Mesendoderm (in vitro differentiated cells): ENCODE measurements around the gene IFI30. TPM values are rescaled to one million over a fixed set of nuclear protein-coding genes. Genes with fewer than 3 reads are reported as not detected.

Experiments used
- DNase-seq: peaks from one replicate; pipeline ENCODE4 v3.0.0; 2013
- H2AK5ac ChIP-seq: 2 replicates; pipeline ENCODE4 v1.6.1; 2013; ENCODE audit warnings: low read length, inconsistent platforms
- H2BK120ac ChIP-seq: 2 replicates; pipeline ENCODE4 v1.6.1; 2013; ENCODE audit warnings: low read depth, mild to moderate bottlenecking, low read length, moderate library complexity, mixed read lengths
- H2BK15ac ChIP-seq: replicated peaks from 2 replicates; pipeline ENCODE4 v1.6.1; 2013; ENCODE audit warnings: low read depth, mild to moderate bottlenecking, moderate library complexity
- H2BK5ac ChIP-seq: 2 replicates; pipeline ENCODE4 v1.6.1; 2013; ENCODE audit warnings: low read length, inconsistent platforms
- H3K18ac ChIP-seq: 2 replicates; pipeline ENCODE4 v1.6.1; 2013; ENCODE audit warnings: mild to moderate bottlenecking, low read length, mixed read lengths
- H3K23ac ChIP-seq: one replicate; pipeline ENCODE4 v1.6.1; 2013; ENCODE audit warnings: low read length
- H3K27ac ChIP-seq: 2 replicates; pipeline ENCODE4 v1.5.1; 2013; ENCODE audit warnings: low read depth, mild to moderate bottlenecking, inconsistent platforms, low read length, moderate library complexity
- H3K27me3 ChIP-seq: 2 replicates; pipeline ENCODE4 v1.6.1; 2013; ENCODE audit warnings: low read length, control low read depth, mild to moderate bottlenecking, inconsistent platforms; ENCODE audit not compliant: insufficient read depth, poor library complexity
- H3K36me3 ChIP-seq: 2 replicates; pipeline ENCODE4 v1.6.1; 2013; ENCODE audit warnings: low read length, inconsistent platforms; ENCODE audit not compliant: control insufficient read depth, insufficient read depth
- H3K4ac ChIP-seq: one replicate; pipeline ENCODE4 v1.6.1; 2013; ENCODE audit warnings: low read depth, mild to moderate bottlenecking, low read length, moderate library complexity
- H3K4me1 ChIP-seq: 2 replicates; pipeline ENCODE4 v1.6.1; 2013; ENCODE audit warnings: low read depth, low read length, inconsistent platforms; ENCODE audit not compliant: control insufficient read depth
- H3K4me2 ChIP-seq: 2 replicates; pipeline ENCODE4 v1.6.1; 2013; ENCODE audit warnings: low read length
- H3K4me3 ChIP-seq: 2 replicates; pipeline ENCODE4 v1.5.1; 2013; ENCODE audit warnings: mild to moderate bottlenecking, low read length
- H3K56ac ChIP-seq: one replicate; pipeline ENCODE4 v1.6.1; 2013; ENCODE audit warnings: low read length
- H3K79me1 ChIP-seq: 2 replicates; pipeline ENCODE4 v1.6.1; 2013; ENCODE audit warnings: low read length, inconsistent platforms
- H3K79me2 ChIP-seq: 2 replicates; pipeline ENCODE4 v1.6.1; 2013; ENCODE audit warnings: mild to moderate bottlenecking, low read length; ENCODE audit not compliant: control insufficient read depth, insufficient read depth
- H3K9ac ChIP-seq: 2 replicates; pipeline ENCODE4 v1.6.1; 2013; ENCODE audit warnings: low read length, inconsistent platforms
- H4K5ac ChIP-seq: one replicate; pipeline ENCODE4 v1.6.1; 2013; ENCODE audit warnings: low read length
- H4K8ac ChIP-seq: one replicate; pipeline ENCODE4 v1.6.1; 2013; ENCODE audit warnings: low read depth, mild to moderate bottlenecking, control low read depth, low read length, moderate library complexity
- WGBS: extraction: QIAGEN DNeasy Blood & Tissue Kit; methylation state at CpG from one replicate; pipeline ENCODE4 v1.1.7; 2013; ENCODE audit warnings: low lambda C conversion rate, missing lambda C conversion rate; ENCODE audit not compliant: insufficient coverage; ENCODE audit errors: extremely low coverage; 5-methylcytosine and 5-hydroxymethylcytosine counted together
- small RNA-seq: library from polyadenylated mRNA; stranded (forward); fragments of <200 nt; extraction: miRNeasy Mini kit (QIAGEN cat#:217004); gene quantifications from one replicate; pipeline ENCODE3, GENCODE V24; 2013; ENCODE audit not compliant: insufficient read depth

The IFI30 gene

GRCh38 chr19:18225355-18225701, 51.7 kb downstream of the IFI30 start:
- Histone ChIP-seq H3K36me3 (no peaks in the 10 kb centered on the region), H3K4me3 (no peak overlapping the region), H3K27me3 (peaks cover 6% of the 10 kb centered on the region), H2AK5ac (no peak overlapping the region), H2BK120ac (no peak overlapping the region), H3K56ac (peak overlapping the region; percentile 75), H3K4me2 (no peak overlapping the region), H3K79me1 (no peaks in the 10 kb centered on the region), H3K23ac (no peak overlapping the region), H3K27ac (no peak overlapping the region), H4K8ac (no peak overlapping the region), H3K4ac (no peak overlapping the region), H3K18ac (no peak overlapping the region), H2BK5ac (no peak overlapping the region), H3K4me1 (no peaks in the 10 kb centered on the region), H3K79me2 (no peaks in the 10 kb centered on the region), H2BK15ac (no peak overlapping the region), H4K5ac (no peak overlapping the region), H3K9ac (peak overlapping the region; percentile 18)
- WGBS, result no CpG with 5 or more reads among the region's 16 CpGs
- DNase-seq, result no peak

DNA sequence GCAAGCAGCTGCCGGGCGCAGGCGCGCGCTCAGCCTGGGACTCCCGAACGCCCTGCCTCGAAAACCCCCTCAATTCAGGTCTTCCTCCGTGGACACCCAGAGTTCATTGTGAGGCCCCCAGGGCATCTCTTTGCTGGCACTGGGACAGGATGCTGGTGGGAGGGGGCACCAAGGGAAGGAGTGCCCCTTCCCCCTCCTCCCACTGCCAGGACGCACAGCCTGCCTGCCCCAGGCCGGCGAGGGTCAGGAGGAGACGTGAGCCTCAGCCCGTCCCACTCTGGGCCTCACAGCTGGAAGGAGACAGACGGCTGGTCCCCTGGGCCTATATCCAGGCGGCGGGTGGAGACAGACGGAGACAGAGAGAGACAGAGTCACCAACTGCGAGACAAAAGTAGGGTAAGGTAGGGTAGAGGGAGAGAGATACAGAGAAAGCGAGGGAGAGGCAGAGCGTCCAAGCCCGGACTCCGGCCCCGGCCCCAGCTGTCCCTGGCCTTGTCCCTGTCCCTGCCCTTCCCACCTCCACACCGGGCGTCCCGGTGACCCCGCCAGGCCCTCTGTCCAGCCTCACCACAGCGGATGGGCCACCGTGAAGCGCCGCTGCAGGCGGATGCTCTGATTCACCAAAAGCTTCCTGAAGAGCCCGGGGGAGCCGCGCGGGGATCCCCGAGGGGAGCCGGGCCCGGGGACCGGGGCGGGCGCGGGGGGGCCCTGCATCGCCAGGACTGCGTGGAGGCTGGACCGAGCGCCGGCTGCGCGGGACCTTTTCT, 52.3 kb downstream of the IFI30 start, which contains the start of gene PDE4C:
Gene PDE4C (minus strand): TSS at position 737 of the 767 bp plus-strand sequence. CDS start 23 bp downstream, at position 714.
- no peak within 1 kb of the TSS for H2AK5ac ChIP-seq
- no peak within 1 kb of the TSS for H3K4me3 ChIP-seq
- H2BK120ac ChIP-seq, result no peak within 1 kb of the TSS
- no peak within 1 kb of the TSS for H3K4ac ChIP-seq
- no peak within 1 kb of the TSS for H3K23ac ChIP-seq
- no peaks in the 10 kb centered on the region for H3K36me3 ChIP-seq
- no peak within 1 kb of the TSS for H2BK15ac ChIP-seq
- H3K4me1 ChIP-seq, result no peaks in the 10 kb centered on the region
- peak within 1 kb of the TSS; percentile 75 for H3K56ac ChIP-seq
- no peak within 1 kb of the TSS for H2BK5ac ChIP-seq
- H3K4me2 ChIP-seq, result no peak within 1 kb of the TSS
- no peak within 1 kb of the TSS for H4K5ac ChIP-seq
- no peaks in the 10 kb centered on the region for H3K79me1 ChIP-seq
- no peak within 1 kb of the TSS for H3K18ac ChIP-seq
- no CpG with 5 or more reads among the region's 51 CpGs for WGBS
- H3K9ac ChIP-seq, result peak within 1 kb of the TSS; percentile 30
- peaks cover 6% of the 10 kb centered on the region for H3K27me3 ChIP-seq
- H3K27ac ChIP-seq, result no peak within 1 kb of the TSS
- no peak within 1 kb of the TSS for H4K8ac ChIP-seq
- no peak for DNase-seq
- H3K79me2 ChIP-seq, result no peaks in the 10 kb centered on the region

DNA sequence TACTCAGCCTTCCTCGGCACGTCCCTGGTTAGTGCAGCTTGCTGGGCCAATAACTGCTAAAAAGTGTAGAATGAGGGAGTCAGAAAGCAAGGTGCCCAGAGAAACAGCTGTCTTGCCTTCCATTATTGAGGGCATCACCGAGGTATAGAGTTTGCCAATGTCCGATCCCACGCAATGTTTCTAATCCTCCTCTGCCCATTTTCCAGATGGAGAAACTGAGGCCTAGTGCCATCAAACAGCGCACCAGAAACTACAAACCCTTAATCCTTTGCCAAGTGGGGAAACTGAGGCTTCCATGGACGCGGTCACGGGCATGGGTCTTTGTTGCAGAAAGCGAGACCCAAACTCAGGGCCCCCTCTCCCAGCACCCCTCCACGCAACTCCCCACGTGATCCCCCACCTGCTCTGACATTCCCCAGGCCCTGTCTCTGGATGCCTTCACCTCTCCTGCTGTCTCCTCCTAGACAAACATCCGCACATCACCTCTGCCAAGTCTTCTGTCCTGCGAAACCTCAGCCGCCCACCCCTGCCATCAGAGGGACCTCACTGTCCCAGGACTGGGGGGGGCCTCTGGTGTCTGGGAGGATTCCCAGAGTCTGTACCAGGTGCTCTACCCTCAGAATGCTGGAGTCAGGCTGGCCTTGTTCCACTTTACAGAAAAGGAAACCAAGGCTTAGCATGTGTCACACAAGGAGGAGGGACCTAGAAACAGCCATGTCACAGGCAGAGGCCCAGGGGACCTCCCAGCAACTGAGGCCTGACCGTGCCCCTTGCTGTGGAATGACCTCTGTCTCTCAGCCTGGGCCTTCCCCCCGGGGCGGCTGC, 53.6 kb downstream of the IFI30 start:
- no peak overlapping the region for H3K27ac ChIP-seq

More for the DNA sequence above, 53.6 kb downstream of the IFI30 start:
- Histone ChIP-seq H3K4me3 (no peak overlapping the region), H4K8ac (no peak overlapping the region), H3K36me3 (no peaks in the 10 kb centered on the region), H2BK120ac (no peak overlapping the region), H3K4me2 (no peak overlapping the region), H3K23ac (no peak overlapping the region), H4K5ac (no peak overlapping the region), H2BK5ac (no peak overlapping the region), H3K27me3 (peaks cover 6% of the 10 kb centered on the region), H3K18ac (no peak overlapping the region), H2BK15ac (no peak overlapping the region), H2AK5ac (no peak overlapping the region), H3K4me1 (peaks cover 3% of the 10 kb centered on the region), H3K79me1 (no peaks in the 10 kb centered on the region), H3K56ac (no peak overlapping the region), H3K9ac (no peak overlapping the region), H3K4ac (no peak overlapping the region), H3K79me2 (no peaks in the 10 kb centered on the region)
- no peak for DNase-seq
- WGBS, result no CpG with 5 or more reads among the region's 18 CpGs

Small RNAs within 50 kb of the gene (small RNA-seq; reads per million reads assigned to genes)
- gene IFI30, result not detected
